Prostate gland (tissue), 2 donors: ENCODE data around the gene ELFN1. TPM values are rescaled to one million over a fixed set of nuclear protein-coding genes. Genes with fewer than 3 reads are reported as not detected.

Experiments used
- DNase-seq: peaks from one replicate; pipeline ENCODE4 v3.0.0-alpha.2; 2019; ENCODE audit warnings: low spot score
- H3K27ac ChIP-seq, 2 donors: fragments of 200-600 bp; sonication (generic); 2 replicates each; pipeline ENCODE4 v1.5.1; 2017 to 2019
- H3K27me3 ChIP-seq: fragments of 200-600 bp; sonication (generic); replicated peaks from 2 replicates; pipeline ENCODE4 v1.5.1; 2019; ENCODE audit not compliant: insufficient read depth
- H3K36me3 ChIP-seq, 2 donors: fragments of 200-600 bp; sonication (generic); 1 replicate in 1 of 2; 2 replicates in 1 of 2; pipeline versions ENCODE4 v1.5.1 to v1.8.1; 2017 to 2019
- H3K4me1 ChIP-seq: fragments of 200-600 bp; sonication (generic); replicated peaks from 2 replicates; pipeline ENCODE4 v1.5.1; 2019
- H3K4me3 ChIP-seq, 2 donors: fragments of 200-600 bp; sonication (generic); 2 replicates each; pipeline ENCODE4 v1.5.1; 2017 to 2019
- H3K9me3 ChIP-seq: fragments of 200-600 bp; sonication (generic); 2 replicates; pipeline ENCODE4 v1.5.1; 2017
- POLR2A ChIP-seq: fragments of 450-650 bp; IDR thresholded peaks from one replicate; pipeline ENCODE4 v1.6.1; 2016; ENCODE audit warnings: antibody characterized with exemption, mild to moderate bottlenecking
- POLR2AphosphoS5 ChIP-seq: sonication (generic); formaldehyde crosslinking; IDR thresholded peaks from one replicate; pipeline ENCODE4 v1.6.1; 2017; ENCODE audit warnings: antibody characterized with exemption
- WGBS: methylation state at CpG from one replicate; pipeline ENCODE4 v1.1.5; 2018; 5-methylcytosine and 5-hydroxymethylcytosine counted together
- intact Hi-C: fragments of 100-400 bp; cut with DNase I; formaldehyde crosslinking; loops from one replicate; pipeline ENCODE4 v1.14.2; 2022
- total RNA-seq, 2 donors: library from RNA; depleted of rRNA; stranded (reverse); fragments of >200 nt; gene quantifications; one replicate each; pipeline ENCODE4 v1.1.0, GENCODE V29; 2016
- TF ChIP-seq, protein P1 (sequence below), 4 experiments: fragments of 200-600 bp in 2 of 4; fragments of 450-650 bp in 2 of 4; sonication (generic) in 2 of 4; IDR thresholded peaks; 1 replicate in 3 of 4; 2 replicates in 1 of 4; pipeline ENCODE4 v1.5.1; 2016 to 2019; ENCODE audit warnings: antibody characterized with exemption in 4 of 4, mild to moderate bottlenecking in 2 of 4, moderate library complexity in 2 of 4

Gene ELFN1
- total RNA-seq, 2 donors from 2014 or later = 2.0 to 3.0 TPM

GRCh38 chr7:1696671-1697498 is 26.8 kb downstream of the ELFN1 start:
- no peaks in the 10 kb centered on the region for H3K27me3 ChIP-seq
- intact Hi-C loops = no loop called here
- no peaks in the 10 kb centered on the region for H3K9me3 ChIP-seq
- DNase-seq = no peak
- no peak overlapping the region for H3K27ac ChIP-seq
- no peaks in the 10 kb centered on the region for H3K4me1 ChIP-seq
- TF ChIP-seq POLR2A (no peak), POLR2AphosphoS5 (no peak)
- TF ChIP-seq, protein P1, sequence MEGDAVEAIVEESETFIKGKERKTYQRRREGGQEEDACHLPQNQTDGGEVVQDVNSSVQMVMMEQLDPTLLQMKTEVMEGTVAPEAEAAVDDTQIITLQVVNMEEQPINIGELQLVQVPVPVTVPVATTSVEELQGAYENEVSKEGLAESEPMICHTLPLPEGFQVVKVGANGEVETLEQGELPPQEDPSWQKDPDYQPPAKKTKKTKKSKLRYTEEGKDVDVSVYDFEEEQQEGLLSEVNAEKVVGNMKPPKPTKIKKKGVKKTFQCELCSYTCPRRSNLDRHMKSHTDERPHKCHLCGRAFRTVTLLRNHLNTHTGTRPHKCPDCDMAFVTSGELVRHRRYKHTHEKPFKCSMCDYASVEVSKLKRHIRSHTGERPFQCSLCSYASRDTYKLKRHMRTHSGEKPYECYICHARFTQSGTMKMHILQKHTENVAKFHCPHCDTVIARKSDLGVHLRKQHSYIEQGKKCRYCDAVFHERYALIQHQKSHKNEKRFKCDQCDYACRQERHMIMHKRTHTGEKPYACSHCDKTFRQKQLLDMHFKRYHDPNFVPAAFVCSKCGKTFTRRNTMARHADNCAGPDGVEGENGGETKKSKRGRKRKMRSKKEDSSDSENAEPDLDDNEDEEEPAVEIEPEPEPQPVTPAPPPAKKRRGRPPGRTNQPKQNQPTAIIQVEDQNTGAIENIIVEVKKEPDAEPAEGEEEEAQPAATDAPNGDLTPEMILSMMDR (IDR thresholded peaks at IDR 0.05) = no peak
- 89% methylated on average over 28 of the region's 28 CpGs for WGBS
- no peaks in the 10 kb centered on the region for H3K36me3 ChIP-seq
- H3K4me3 ChIP-seq = no peak overlapping the region

- Histone ChIP-seq H3K4me3 (no peak overlapping the region), H3K36me3 (no peaks in the 10 kb centered on the region), H3K4me1 (no peaks in the 10 kb centered on the region), H3K27ac (no peak overlapping the region), H3K9me3 (no peaks in the 10 kb centered on the region), H3K27me3 (no peaks in the 10 kb centered on the region)
- intact Hi-C loops = no loop called here
- DNase-seq = no peak
- no peak for TF ChIP-seq POLR2A
- TF ChIP-seq POLR2AphosphoS5 = no peak
- TF ChIP-seq, protein P1 (IDR thresholded peaks at IDR 0.05) = no peak
- WGBS = 90% methylated on average over 18 of the region's 18 CpGs
Measured at GRCh38 chr7:1697499-1698125, 27.5 kb downstream of the ELFN1 start.

- Histone ChIP-seq H3K4me1 (no peaks in the 10 kb centered on the region), H3K27me3 (no peaks in the 10 kb centered on the region), H3K4me3 (no peak overlapping the region), H3K36me3 (no peaks in the 10 kb centered on the region), H3K9me3 (no peaks in the 10 kb centered on the region), H3K27ac (no peak overlapping the region)
- 45% methylated on average over 9 of the region's 9 CpGs for WGBS
- intact Hi-C loops = no loop called here
- TF ChIP-seq, protein P1 (IDR thresholded peaks at IDR 0.05) = no peak
- no peak for TF ChIP-seq POLR2AphosphoS5
- no peak for TF ChIP-seq POLR2A
- DNase-seq = no peak
Measured at GRCh38 chr7:1698201-1698600, 28.1 kb downstream of the ELFN1 start.

DNA sequence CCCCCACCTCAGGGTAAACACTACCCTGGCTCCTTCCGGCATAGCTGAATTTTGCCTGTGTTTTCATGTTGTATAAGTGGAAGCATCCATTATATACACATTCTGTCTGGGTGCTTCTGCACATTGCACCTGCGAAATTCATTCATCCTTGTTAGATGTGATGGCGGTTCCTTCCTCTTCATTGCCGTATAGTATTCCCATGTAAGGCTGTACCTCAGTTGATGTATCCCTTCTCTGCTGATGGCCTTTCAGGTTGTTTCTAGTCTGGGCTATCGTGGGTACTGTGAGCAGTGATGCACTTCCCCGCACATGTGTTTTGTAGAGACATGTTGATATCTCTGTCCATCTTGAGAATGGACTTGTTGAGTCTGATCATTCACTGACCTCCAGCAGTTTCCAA is 28.9 kb downstream of the ELFN1 start:
- Histone ChIP-seq H3K4me3 (no peak overlapping the region), H3K27ac (no peak overlapping the region), H3K4me1 (no peaks in the 10 kb centered on the region), H3K9me3 (no peaks in the 10 kb centered on the region), H3K27me3 (no peaks in the 10 kb centered on the region), H3K36me3 (no peaks in the 10 kb centered on the region)
- TF ChIP-seq, protein P1 (IDR thresholded peaks at IDR 0.05) = no peak
- no peak for TF ChIP-seq POLR2AphosphoS5
- TF ChIP-seq POLR2A = no peak
- DNase-seq = no peak
- 98% methylated on average over 6 of the region's 6 CpGs for whole genome bisulfite sequencing
- intact Hi-C loops = no loop called here

DNA sequence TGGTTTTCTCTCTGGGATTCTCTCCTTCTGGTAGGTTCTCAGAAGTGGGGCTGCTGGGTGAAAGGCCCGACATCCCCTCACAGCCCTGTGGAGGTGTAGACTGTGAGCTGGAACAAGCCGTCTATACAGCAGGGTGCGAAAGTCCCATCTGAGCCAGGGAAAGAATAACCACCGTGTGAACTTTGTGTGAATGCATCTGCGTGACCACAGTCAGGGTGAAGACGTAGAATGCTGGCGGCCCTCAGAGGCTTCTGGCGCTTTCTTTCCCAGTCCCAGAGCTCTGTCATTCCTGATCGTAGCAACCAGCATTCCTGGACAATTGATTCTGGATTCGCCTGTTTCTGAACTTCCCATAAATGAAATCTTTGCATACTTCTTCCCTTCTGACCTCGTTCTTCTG is 30.0 kb downstream of the ELFN1 start:
- Histone ChIP-seq H3K27ac (no peak overlapping the region), H3K36me3 (no peaks in the 10 kb centered on the region), H3K9me3 (no peaks in the 10 kb centered on the region), H3K4me3 (no peak overlapping the region), H3K4me1 (no peaks in the 10 kb centered on the region), H3K27me3 (no peaks in the 10 kb centered on the region)
- TF ChIP-seq POLR2AphosphoS5 (no peak), POLR2A (no peak)
- TF ChIP-seq, protein P1 (IDR thresholded peaks at IDR 0.05) = no peak
- WGBS = 92% methylated on average over 11 of the region's 11 CpGs
- no peak for DNase-seq
- intact Hi-C loops = no loop called here
